B cell (primary cell): Measurements from ENCODE around the gene ADAMTS12. TPM values are rescaled to one million over a fixed set of nuclear protein-coding genes. Genes with fewer than 3 reads are reported as not detected.

Source experiments
- ATAC-seq: fragments of 200-7000 bp; cut with Tn5 transposase; one replicate; pipeline ENCODE4 v1.10.0; 2021; ENCODE audit warnings: low read depth, mild to moderate bottlenecking, moderate number of reproducible peaks, moderate library complexity
- CTCF ChIA-PET: fragments of 350-600 bp; sonication (Branson Sonifier 250); formaldehyde crosslinking; loops from one replicate; lab custom pipeline; 2021; ENCODE audit warnings: antibody characterized with exemption, inconsistent platforms; lab: Charles Lee
- POLR2A ChIA-PET: fragments of 350-600 bp; sonication (Branson Sonifier 250); formaldehyde crosslinking; loops from one replicate; lab custom pipeline; 2021; ENCODE audit warnings: antibody characterized with exemption; lab: Charles Lee
- DNase-seq: peaks from one replicate; pipeline ENCODE4 v3.0.0; 2013
- H2AFZ ChIP-seq: 2 replicates; pipeline ENCODE4 v1.6.1; 2012; ENCODE audit warnings: mild to moderate bottlenecking, low read depth, low read length; ENCODE audit not compliant: insufficient read depth, poor library complexity, severe bottlenecking
- H3K27ac ChIP-seq, 2 donors: 1 replicate in 1 of 2; 2 replicates in 1 of 2; pipeline ENCODE4 v1.5.1; 2012 to 2013; ENCODE audit warnings: low read length in 2 of 2, mild to moderate bottlenecking in 2 of 2, moderate library complexity in 1 of 2
- H3K27me3 ChIP-seq, 4 experiments: fragments of 200-600 bp in 1 of 4; sonication (generic) in 1 of 4; replicated peaks in 1 of 4; 1 replicate in 2 of 4; 2 replicates in 2 of 4; pipeline versions ENCODE4 v1.6.1 to v1.7.0; 2013 to 2016; ENCODE audit warnings: low read length in 3 of 4, mild to moderate bottlenecking in 2 of 4, mixed read lengths in 1 of 4, moderate library complexity in 1 of 4; ENCODE audit not compliant: insufficient read depth in 4 of 4, control insufficient read depth in 3 of 4; ENCODE audit errors: control extremely low read depth in 1 of 4
- H3K36me3 ChIP-seq, 2 experiments: replicated peaks in 1 of 2; 1 replicate in 1 of 2; 2 replicates in 1 of 2; pipeline versions ENCODE4 v1.6.1 to v1.7.1; 2013; ENCODE audit warnings: low read length in 1 of 2; ENCODE audit not compliant: insufficient read depth in 2 of 2, control insufficient read depth in 1 of 2; ENCODE audit errors: control extremely low read depth in 1 of 2, extremely low read depth in 1 of 2
- H3K4me1 ChIP-seq, 2 donors: fragments of 200-600 bp in 1 of 2; sonication (generic) in 1 of 2; 1 replicate in 1 of 2; 2 replicates in 1 of 2; pipeline versions ENCODE4 v1.5.1 to v1.6.1; 2013 to 2017; ENCODE audit warnings: low read length in 2 of 2; ENCODE audit not compliant: control insufficient read depth in 2 of 2, insufficient read depth in 2 of 2
- H3K4me2 ChIP-seq: replicated peaks from 2 replicates; pipeline ENCODE3; 2012; ENCODE audit warnings: mild to moderate bottlenecking, low read depth, low read length; ENCODE audit not compliant: poor library complexity, severe bottlenecking
- H3K4me3 ChIP-seq, 5 experiments: fragments of 200-600 bp in 1 of 5; sonication (generic) in 1 of 5; 1 replicate in 3 of 5; 2 replicates in 2 of 5; pipeline versions ENCODE4 v1.5.1 to v1.7.0; 2011 to 2016; ENCODE audit warnings: low read length in 4 of 5, mild to moderate bottlenecking in 4 of 5, low read depth in 2 of 5, control low read depth in 1 of 5, moderate library complexity in 1 of 5; ENCODE audit not compliant: insufficient read depth in 1 of 5; ENCODE audit errors: control extremely low read depth in 1 of 5, extremely low read depth in 1 of 5
- H3K79me2 ChIP-seq: fragments of 200-600 bp; sonication (generic); one replicate; pipeline ENCODE4 v1.6.0; 2016; ENCODE audit warnings: low read length; ENCODE audit not compliant: control insufficient read depth, insufficient read depth
- H3K9ac ChIP-seq: fragments of 200-600 bp; sonication (generic); 2 replicates; pipeline ENCODE4 v1.6.1; 2017; ENCODE audit warnings: mild to moderate bottlenecking, low read length, moderate library complexity
- H3K9me3 ChIP-seq, 3 donors: one replicate each; pipeline versions ENCODE4 v1.6.1 to v1.7.1; 2013; ENCODE audit warnings: low read length in 2 of 3; ENCODE audit not compliant: control insufficient read depth in 2 of 3, insufficient read depth in 1 of 3; ENCODE audit errors: control extremely low read depth in 1 of 3
- H4K20me1 ChIP-seq: 2 replicates; pipeline ENCODE4 v1.6.0; 2012; ENCODE audit warnings: mild to moderate bottlenecking, low read length; ENCODE audit not compliant: insufficient read depth, control insufficient read depth, poor library complexity, severe bottlenecking
- H3K27ac Mint-ChIP-seq: one replicate; pipeline ENCODE4 v1.8.0; 2021; ENCODE audit warnings: mixed read lengths
- H3K27me3 Mint-ChIP-seq: one replicate; pipeline ENCODE4 v1.8.0; 2021; ENCODE audit warnings: mixed read lengths
- H3K4me1 Mint-ChIP-seq: one replicate; pipeline ENCODE4 v1.8.0; 2021; ENCODE audit warnings: mixed read lengths
- H3K4me3 Mint-ChIP-seq: one replicate; pipeline ENCODE4 v1.8.0; 2021; ENCODE audit warnings: mixed read lengths
- H3K9me3 Mint-ChIP-seq: one replicate; pipeline ENCODE4 v1.8.0; 2022; ENCODE audit warnings: mixed read lengths; ENCODE audit not compliant: insufficient read depth
- EZH2 ChIP-seq: IDR thresholded peaks from 2 replicates; pipeline ENCODE4 v1.6.1; 2012; ENCODE audit warnings: borderline replicate concordance, low read depth, mild to moderate bottlenecking, moderate library complexity, low read length; ENCODE audit not compliant: insufficient read depth, poor library complexity, severe bottlenecking
- WGBS: methylation state at CpG from one replicate; pipeline ENCODE4 v1.1.5; 2013; ENCODE audit warnings: missing lambda C conversion rate; ENCODE audit not compliant: insufficient coverage; 5-methylcytosine and 5-hydroxymethylcytosine counted together
- intact Hi-C: fragments of 100-400 bp; cut with micrococcal nuclease; formaldehyde crosslinking; loops from one replicate; pipeline ENCODE4 v1.10.0; 2022
- polyA plus RNA-seq: library from polyadenylated mRNA; depleted of rRNA; stranded (reverse); fragments of >200 nt; gene quantifications from 2 replicates; pipeline ENCODE4 v1.2.3, GENCODE V29; 2012
- total RNA-seq, 2 donors: library from RNA; stranded (reverse); fragments of 120-200 nt in 1 of 2; gene quantifications; 1 replicate in 1 of 2; 2 replicates in 1 of 2; pipeline versions ENCODE4 v1.2.3 to v1.2.4, GENCODE V29; 2013 to 2022
- TF ChIP-seq, protein P1 (sequence below): fragments of 200-600 bp; IDR thresholded peaks from one replicate; pipeline ENCODE4 v1.8.0; 2022; ENCODE audit warnings: antibody characterized with exemption, mild to moderate bottlenecking

The ADAMTS12 gene
- total and polyA plus RNA-seq, 2 donors (not counting 1 experiment from before 2014, with no cell fraction given) = not detected

DNA sequence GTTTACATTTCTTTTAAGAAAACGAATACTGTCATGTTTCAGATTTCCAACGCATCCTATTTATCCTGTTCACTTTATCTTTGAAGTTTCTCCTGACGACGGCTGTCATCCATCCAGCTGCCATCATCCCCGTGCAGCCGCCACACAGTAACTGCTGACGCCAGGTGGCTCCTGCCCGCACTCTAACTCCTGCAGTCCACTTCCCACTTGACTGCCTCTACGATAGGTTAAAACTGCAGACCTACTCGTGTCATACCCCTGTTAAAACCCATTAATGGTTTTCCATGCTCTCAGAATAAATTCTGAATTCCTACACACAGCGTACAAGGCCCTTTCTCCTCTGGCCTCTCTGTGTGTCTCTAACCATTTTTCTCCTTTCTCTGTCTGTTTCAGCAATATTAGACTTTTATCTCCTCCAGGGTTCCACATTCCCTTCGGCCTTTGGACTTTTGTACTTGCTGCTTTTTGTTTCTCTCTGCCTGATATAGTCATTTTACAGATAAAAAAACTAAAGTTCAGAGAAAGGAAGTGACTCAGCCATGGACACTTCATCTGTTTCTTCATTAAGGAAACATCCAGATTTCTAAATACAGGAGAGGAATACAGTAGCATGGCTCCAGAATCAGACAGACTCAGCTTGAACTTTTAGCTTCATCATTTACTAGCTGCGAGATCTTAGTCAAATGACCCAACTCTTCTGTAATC lies 84.9 kb downstream of the ADAMTS12 start:
- Histone ChIP-seq H3K4me3 (no peak overlapping the region), H3K27me3 (no peaks in the 10 kb centered on the region), H3K79me2 (no peaks in the 10 kb centered on the region), H2AFZ (no peak overlapping the region), H3K9ac (no peak overlapping the region), H3K36me3 (no peaks in the 10 kb centered on the region), H4K20me1 (no peaks in the 10 kb centered on the region), H3K4me1 (no peaks in the 10 kb centered on the region), H3K9me3 (no peaks in the 10 kb centered on the region), H3K4me2 (no peak overlapping the region), H3K27ac (no peak overlapping the region)
- no peak for ATAC-seq
- H3K27me3 Mint-ChIP-seq = no peaks in the 10 kb centered on the region
- H3K27ac Mint-ChIP-seq = no peak overlapping the region
- no peak for DNase-seq
- ChIA-PET CTCF (no interaction called here), POLR2A (no interaction called here)
- intact Hi-C loops = no loop called here
- no peak overlapping the region for H3K4me3 Mint-ChIP-seq
- no peaks in the 10 kb centered on the region for H3K9me3 Mint-ChIP-seq
- H3K4me1 Mint-ChIP-seq = no peaks in the 10 kb centered on the region
- TF ChIP-seq EZH2 = no peak
- TF ChIP-seq, protein P1, sequence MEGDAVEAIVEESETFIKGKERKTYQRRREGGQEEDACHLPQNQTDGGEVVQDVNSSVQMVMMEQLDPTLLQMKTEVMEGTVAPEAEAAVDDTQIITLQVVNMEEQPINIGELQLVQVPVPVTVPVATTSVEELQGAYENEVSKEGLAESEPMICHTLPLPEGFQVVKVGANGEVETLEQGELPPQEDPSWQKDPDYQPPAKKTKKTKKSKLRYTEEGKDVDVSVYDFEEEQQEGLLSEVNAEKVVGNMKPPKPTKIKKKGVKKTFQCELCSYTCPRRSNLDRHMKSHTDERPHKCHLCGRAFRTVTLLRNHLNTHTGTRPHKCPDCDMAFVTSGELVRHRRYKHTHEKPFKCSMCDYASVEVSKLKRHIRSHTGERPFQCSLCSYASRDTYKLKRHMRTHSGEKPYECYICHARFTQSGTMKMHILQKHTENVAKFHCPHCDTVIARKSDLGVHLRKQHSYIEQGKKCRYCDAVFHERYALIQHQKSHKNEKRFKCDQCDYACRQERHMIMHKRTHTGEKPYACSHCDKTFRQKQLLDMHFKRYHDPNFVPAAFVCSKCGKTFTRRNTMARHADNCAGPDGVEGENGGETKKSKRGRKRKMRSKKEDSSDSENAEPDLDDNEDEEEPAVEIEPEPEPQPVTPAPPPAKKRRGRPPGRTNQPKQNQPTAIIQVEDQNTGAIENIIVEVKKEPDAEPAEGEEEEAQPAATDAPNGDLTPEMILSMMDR = no peak
- 89% methylated on average over 11 of the region's 13 CpGs for WGBS

DNA sequence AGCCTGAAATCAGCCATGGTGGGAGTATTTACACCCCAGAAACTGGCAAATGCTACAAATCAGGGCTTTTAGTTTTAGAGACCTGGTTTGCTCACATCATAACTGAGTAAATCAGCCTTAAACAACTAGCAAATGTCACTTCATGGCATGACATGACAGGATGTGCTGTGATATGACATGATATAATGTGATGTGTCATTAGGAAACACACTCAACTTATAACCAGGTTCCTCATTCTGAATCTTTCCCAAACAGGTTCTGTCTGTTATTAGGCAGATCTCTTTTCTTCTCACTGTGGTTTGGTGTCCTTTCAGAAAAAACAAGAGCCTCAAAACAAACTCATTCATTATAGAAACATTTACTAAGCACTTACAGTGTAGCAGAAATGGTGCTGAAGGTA lies 90.5 kb downstream of the ADAMTS12 start:
- Histone ChIP-seq H3K4me2 (no peak overlapping the region), H4K20me1 (no peaks in the 10 kb centered on the region), H3K4me3 (no peak overlapping the region), H3K79me2 (no peaks in the 10 kb centered on the region), H3K27me3 (no peaks in the 10 kb centered on the region), H3K4me1 (no peaks in the 10 kb centered on the region), H3K9ac (no peak overlapping the region), H3K36me3 (no peaks in the 10 kb centered on the region), H2AFZ (no peak overlapping the region), H3K27ac (no peak overlapping the region), H3K9me3 (no peaks in the 10 kb centered on the region)
- intact Hi-C loops = no loop called here
- DNase-seq (no peak), ATAC-seq (no peak)
- Mint-ChIP-seq H3K4me1 (no peaks in the 10 kb centered on the region), H3K9me3 (no peaks in the 10 kb centered on the region), H3K27me3 (no peaks in the 10 kb centered on the region), H3K27ac (no peak overlapping the region), H3K4me3 (no peak overlapping the region)
- ChIA-PET POLR2A (no interaction called here), CTCF (interaction anchor here (1.9 kb wide), 1 partner anchor 212 kb away, joined by 4 read pairs; no protein-coding TSS in a partner anchor)
- TF ChIP-seq, protein P1 = no peak
- TF ChIP-seq EZH2 = no peak
